Memory B cell (primary cell): ENCODE data around the gene CTPS2.
A peak's percentile ranks its signal among the peaks of the same experiment; 100 is the strongest.
"Not testable (repeated sequence)": the region's sequence is repeated elsewhere in the genome, so short reads cannot be mapped to it uniquely, and the experiment has no call there.

Experiments used
- ATAC-seq: fragments of 150-1000 bp; cut with Tn5 transposase; 2 replicates; pipeline ENCODE4 v1.10.0; 2021; ENCODE audit warnings: low read depth, mild to moderate bottlenecking, moderate library complexity
- DNase-seq, 2 donors: peaks; one replicate each; pipeline ENCODE4 v3.0.0; 2022; ENCODE audit warnings: low spot score in 2 of 2
- H3K27ac Mint-ChIP-seq: one replicate; pipeline ENCODE4 v1.8.0; 2022; ENCODE audit warnings: mild to moderate bottlenecking, moderate library complexity, mixed read lengths
- H3K27me3 Mint-ChIP-seq: one replicate; pipeline ENCODE4 v1.8.0; 2022; ENCODE audit warnings: mixed read lengths
- H3K36me3 Mint-ChIP-seq: one replicate; pipeline ENCODE4 v1.8.0; 2022; ENCODE audit warnings: mild to moderate bottlenecking, mixed read lengths
- H3K4me1 Mint-ChIP-seq: one replicate; pipeline ENCODE4 v1.8.0; 2022; ENCODE audit warnings: mixed read lengths
- H3K4me3 Mint-ChIP-seq: one replicate; pipeline ENCODE4 v1.8.0; 2022; ENCODE audit warnings: mild to moderate bottlenecking, moderate library complexity, mixed read lengths
- H3K9me3 Mint-ChIP-seq: one replicate; pipeline ENCODE4 v1.8.0; 2022; ENCODE audit warnings: mixed read lengths

CTPS2 gene

GRCh38 chrX:16628946-16629595, 83.4 kb downstream of the CTPS2 start:
- ATAC-seq (no peak), DNase-seq (no peak)
- Mint-ChIP-seq H3K36me3 (peaks cover 11% of the 10 kb centered on the region), H3K27me3 (no peaks in the 10 kb centered on the region), H3K4me3 (no peak overlapping the region), H3K27ac (no peak overlapping the region), H3K4me1 (no peaks in the 10 kb centered on the region), H3K9me3 (no peaks in the 10 kb centered on the region)

DNA sequence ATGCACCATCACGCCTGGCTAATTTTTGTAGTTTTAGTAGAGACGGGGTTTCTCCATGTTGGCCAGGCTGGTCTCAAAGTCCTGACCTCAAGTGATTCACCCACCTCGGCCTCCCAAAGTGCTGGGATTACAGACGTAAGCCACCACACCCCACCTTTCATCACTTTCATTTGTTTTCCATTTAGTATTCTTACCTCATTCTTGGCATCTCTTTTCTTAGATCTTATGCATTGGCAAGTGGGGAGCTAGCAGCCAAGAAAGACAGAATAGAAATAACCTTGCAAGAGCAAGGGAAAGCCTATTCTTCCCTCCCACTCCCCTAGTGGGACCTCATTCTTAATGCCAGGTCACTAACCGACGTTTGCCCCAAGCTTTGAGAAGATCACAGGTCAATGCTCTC, 84.0 kb downstream of the CTPS2 start:
- not testable (repeated sequence) for H3K27me3 Mint-ChIP-seq, H3K4me1 Mint-ChIP-seq, ATAC-seq, H3K4me3 Mint-ChIP-seq, H3K9me3 Mint-ChIP-seq, DNase-seq, H3K27ac Mint-ChIP-seq
- H3K36me3 Mint-ChIP-seq: peaks cover 11% of the 10 kb centered on the region

- Mint-ChIP-seq H3K36me3 (peaks cover 18% of the 10 kb centered on the region), H3K27ac (no peak overlapping the region), H3K9me3 (no peaks in the 10 kb centered on the region), H3K4me3 (no peak overlapping the region), H3K27me3 (no peaks in the 10 kb centered on the region), H3K4me1 (no peaks in the 10 kb centered on the region)
- ATAC-seq (no peak), DNase-seq (no peak)
These were observed 93.4 kb downstream of the CTPS2 start for GRCh38 chrX:16619024-16619423.

- no peak for DNase-seq
- no peaks in the 10 kb centered on the region for H3K9me3 Mint-ChIP-seq
- no peak for ATAC-seq
- H3K4me3 Mint-ChIP-seq: no peak overlapping the region
- no peaks in the 10 kb centered on the region for H3K27me3 Mint-ChIP-seq
- peaks cover 21% of the 10 kb centered on the region for H3K36me3 Mint-ChIP-seq
- no peak overlapping the region for H3K27ac Mint-ChIP-seq
- no peaks in the 10 kb centered on the region for H3K4me1 Mint-ChIP-seq
These were observed 94.0 kb downstream of the CTPS2 start for GRCh38 chrX:16618422-16618821.

DNA sequence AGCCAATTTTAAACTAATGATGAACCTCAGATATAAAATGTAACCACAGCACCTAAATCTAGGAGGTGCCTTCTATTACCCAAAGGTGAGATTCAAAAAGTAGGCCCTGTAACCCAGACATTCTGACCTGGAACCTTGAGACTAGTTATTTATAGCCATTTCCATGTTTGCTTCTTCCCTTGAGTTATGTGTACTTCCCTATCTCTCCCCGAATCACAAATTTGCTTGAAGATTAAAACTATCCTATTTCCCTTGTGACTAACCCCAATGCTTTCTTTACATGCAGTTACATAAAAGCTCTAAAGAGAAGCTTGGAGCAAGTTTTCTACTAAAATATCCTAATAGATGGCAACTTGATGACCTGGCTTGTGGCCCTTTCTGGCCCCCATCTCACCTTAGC, 95.1 kb downstream of the CTPS2 start:
- Mint-ChIP-seq H3K9me3 (no peaks in the 10 kb centered on the region), H3K4me1 (no peaks in the 10 kb centered on the region), H3K4me3 (no peak overlapping the region), H3K27me3 (no peaks in the 10 kb centered on the region), H3K27ac (no peak overlapping the region), H3K36me3 (peaks cover 26% of the 10 kb centered on the region)
- DNase-seq: no peak
- ATAC-seq: no peak

DNA sequence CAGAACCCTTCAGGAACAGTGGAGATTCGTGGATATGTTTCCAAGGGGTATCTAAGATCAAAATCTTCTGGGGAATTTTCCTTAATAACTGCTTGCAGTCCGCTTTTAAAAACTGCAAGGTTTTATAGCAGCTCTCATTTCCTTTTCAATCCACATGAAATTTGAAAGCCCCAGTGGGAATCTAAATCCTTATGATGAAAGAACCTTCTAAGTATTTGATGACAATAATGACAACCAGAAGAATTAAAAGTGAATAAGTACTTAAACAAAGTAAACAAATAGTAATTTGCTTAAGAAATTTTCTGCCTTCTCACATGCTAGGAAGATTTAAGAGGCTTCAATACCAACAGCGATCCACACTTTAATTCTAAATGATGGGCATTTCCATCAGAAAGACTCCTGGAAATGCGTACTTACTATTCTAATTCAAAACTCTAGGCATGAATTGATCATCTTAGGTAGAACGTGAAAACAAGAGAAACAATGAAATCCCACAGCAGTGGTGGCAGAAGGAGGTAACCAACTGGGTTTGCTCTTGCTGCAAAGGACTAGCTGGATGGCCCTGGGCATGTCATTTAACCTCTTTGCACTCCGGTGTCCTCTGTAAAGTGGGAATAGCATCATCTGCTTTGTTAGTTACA, 100.1 kb downstream of the CTPS2 start:
- Mint-ChIP-seq H3K4me1 (no peaks in the 10 kb centered on the region), H3K36me3 (peaks cover 16% of the 10 kb centered on the region), H3K9me3 (no peaks in the 10 kb centered on the region), H3K4me3 (no peak overlapping the region), H3K27ac (no peak overlapping the region), H3K27me3 (no peaks in the 10 kb centered on the region)
- DNase-seq (no peak), ATAC-seq (no peak)

- H3K27me3 Mint-ChIP-seq, DNase-seq, ATAC-seq, H3K9me3 Mint-ChIP-seq, H3K4me3 Mint-ChIP-seq, H3K4me1 Mint-ChIP-seq, H3K27ac Mint-ChIP-seq: not testable (repeated sequence)
- peaks cover 14% of the 10 kb centered on the region for H3K36me3 Mint-ChIP-seq
These were observed 101.8 kb downstream of the CTPS2 start for GRCh38 chrX:16610654-16611053.

DNA sequence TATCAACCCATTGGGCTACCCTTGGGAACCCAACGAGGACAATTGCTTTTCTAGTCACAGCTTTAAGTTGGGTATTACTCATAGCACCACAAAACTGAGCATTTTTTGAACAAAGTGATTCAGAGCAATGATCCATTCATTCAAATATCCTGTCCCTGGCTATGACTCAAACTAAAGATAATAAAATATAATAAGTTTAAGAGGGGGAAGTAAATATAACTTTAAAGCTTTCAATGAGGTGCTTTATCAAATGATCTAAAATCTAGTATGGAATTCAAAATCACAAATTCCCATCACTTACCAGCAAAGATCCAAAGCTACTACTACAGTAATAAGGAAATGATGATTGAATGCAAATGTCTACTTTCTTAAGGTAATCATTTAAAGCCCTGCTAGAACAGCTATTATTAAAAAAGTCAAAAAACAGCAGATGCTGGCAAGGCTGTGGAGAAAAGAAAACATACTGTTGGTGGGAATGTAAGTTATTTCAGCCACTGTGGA, 102.3 kb downstream of the CTPS2 start:
- no peak overlapping the region for H3K27ac Mint-ChIP-seq
- no peak overlapping the region for H3K4me3 Mint-ChIP-seq
- ATAC-seq (no peak), DNase-seq (no peak)
- no peaks in the 10 kb centered on the region for H3K27me3 Mint-ChIP-seq
- H3K9me3 Mint-ChIP-seq: no peaks in the 10 kb centered on the region
- no peaks in the 10 kb centered on the region for H3K4me1 Mint-ChIP-seq
- H3K36me3 Mint-ChIP-seq: peaks cover 14% of the 10 kb centered on the region

GRCh38 chrX:16606142-16606720, 106.2 kb downstream of the CTPS2 start:
- no peak overlapping the region for H3K27ac Mint-ChIP-seq
- ATAC-seq (no peak), DNase-seq (no peak)
- no peak overlapping the region for H3K4me3 Mint-ChIP-seq
- H3K36me3 Mint-ChIP-seq: peaks cover 9% of the 10 kb centered on the region
- H3K9me3 Mint-ChIP-seq: no peaks in the 10 kb centered on the region
- no peaks in the 10 kb centered on the region for H3K27me3 Mint-ChIP-seq
- peaks cover 5% of the 10 kb centered on the region for H3K4me1 Mint-ChIP-seq

DNA sequence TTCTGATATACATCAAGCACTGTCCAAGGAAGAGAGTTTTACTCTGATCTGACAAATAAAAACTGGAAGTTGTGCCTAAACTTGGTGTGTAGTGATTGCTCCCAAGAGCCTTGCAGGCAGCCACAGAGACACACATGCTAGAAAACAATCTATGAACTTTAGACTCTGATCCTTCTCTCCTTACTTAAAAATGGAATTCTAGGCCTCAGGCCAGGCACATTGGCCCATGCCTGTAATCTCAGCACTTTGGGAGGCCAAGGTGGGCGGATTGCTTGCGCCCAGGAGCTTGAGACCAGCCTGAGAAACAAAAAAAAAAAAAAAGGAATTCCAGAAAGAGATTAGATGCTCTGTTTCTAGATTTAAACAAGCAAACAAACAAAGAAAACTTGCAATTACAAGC, 108.1 kb downstream of the CTPS2 start:
- ATAC-seq: no peak
- Mint-ChIP-seq H3K4me3 (no peak overlapping the region), H3K4me1 (peaks cover 5% of the 10 kb centered on the region), H3K27ac (peak overlapping the region; percentile 24), H3K9me3 (no peaks in the 10 kb centered on the region), H3K36me3 (peaks cover 7% of the 10 kb centered on the region), H3K27me3 (no peaks in the 10 kb centered on the region)
- DNase-seq: no peak

DNA sequence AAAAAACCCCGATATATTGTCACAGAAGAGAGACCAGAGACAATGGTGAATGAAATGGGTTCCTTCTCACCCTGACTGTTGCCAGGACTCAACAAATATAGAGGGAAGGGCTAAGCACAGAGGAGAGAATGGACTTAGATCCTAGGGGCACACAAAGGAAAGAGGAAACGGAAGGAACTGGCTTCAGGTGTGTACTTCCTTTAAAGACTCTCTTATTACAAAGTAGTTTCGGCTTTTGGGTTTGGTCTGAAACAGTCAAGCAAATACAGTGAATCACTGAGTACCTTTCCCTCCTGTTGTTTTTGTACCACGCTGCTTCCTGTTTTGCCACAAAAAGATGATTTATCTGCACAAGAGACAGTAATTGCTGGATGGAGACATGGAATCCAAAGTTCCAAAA, 108.6 kb downstream of the CTPS2 start:
- H3K9me3 Mint-ChIP-seq: no peaks in the 10 kb centered on the region
- H3K4me3 Mint-ChIP-seq: peak overlapping the region; percentile 7
- DNase-seq (no peak), ATAC-seq (no peak)
- H3K27ac Mint-ChIP-seq: peak overlapping the region; percentile 24
- no peaks in the 10 kb centered on the region for H3K27me3 Mint-ChIP-seq
- H3K36me3 Mint-ChIP-seq: peaks cover 7% of the 10 kb centered on the region
- H3K4me1 Mint-ChIP-seq: peaks cover 5% of the 10 kb centered on the region

- not testable (repeated sequence) for H3K27ac Mint-ChIP-seq, H3K4me1 Mint-ChIP-seq, DNase-seq, H3K27me3 Mint-ChIP-seq, H3K9me3 Mint-ChIP-seq, H3K36me3 Mint-ChIP-seq, ATAC-seq, H3K4me3 Mint-ChIP-seq
These were observed 109.2 kb downstream of the CTPS2 start for GRCh38 chrX:16603235-16603634.

GRCh38 chrX:16601885-16602284, 110.6 kb downstream of the CTPS2 start:
- Mint-ChIP-seq H3K27me3 (no peaks in the 10 kb centered on the region), H3K4me3 (no peak overlapping the region), H3K36me3 (peaks cover 9% of the 10 kb centered on the region), H3K27ac (no peak overlapping the region), H3K9me3 (no peaks in the 10 kb centered on the region), H3K4me1 (peaks cover 5% of the 10 kb centered on the region)
- DNase-seq (no peak), ATAC-seq (no peak)

DNA sequence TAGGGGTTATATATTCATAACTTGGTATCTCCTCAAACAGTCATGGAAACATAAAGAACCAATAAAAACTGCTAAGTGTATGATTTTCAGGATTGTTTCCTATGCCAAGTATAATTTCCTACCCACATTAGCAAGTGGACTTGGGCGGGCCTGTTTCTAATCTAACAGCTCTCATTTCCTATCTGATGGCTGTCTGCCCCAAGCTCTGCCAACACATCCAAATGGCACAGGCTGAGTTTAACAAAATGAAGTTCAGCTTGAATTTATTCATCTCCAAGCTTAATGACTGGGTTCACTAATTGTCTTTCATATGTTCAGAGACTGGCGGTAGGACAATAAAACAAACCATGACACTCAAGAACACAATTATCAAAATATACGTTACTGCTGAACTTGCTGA, 118.0 kb downstream of the CTPS2 start:
- no peaks in the 10 kb centered on the region for H3K9me3 Mint-ChIP-seq
- H3K27ac Mint-ChIP-seq: no peak overlapping the region
- H3K4me3 Mint-ChIP-seq: no peak overlapping the region
- H3K36me3 Mint-ChIP-seq: peaks cover 12% of the 10 kb centered on the region
- ATAC-seq (no peak), DNase-seq (no peak)
- H3K4me1 Mint-ChIP-seq: no peaks in the 10 kb centered on the region
- H3K27me3 Mint-ChIP-seq: no peaks in the 10 kb centered on the region
